Measurements from ENCODE around the gene SLC23A1.

DNA sequence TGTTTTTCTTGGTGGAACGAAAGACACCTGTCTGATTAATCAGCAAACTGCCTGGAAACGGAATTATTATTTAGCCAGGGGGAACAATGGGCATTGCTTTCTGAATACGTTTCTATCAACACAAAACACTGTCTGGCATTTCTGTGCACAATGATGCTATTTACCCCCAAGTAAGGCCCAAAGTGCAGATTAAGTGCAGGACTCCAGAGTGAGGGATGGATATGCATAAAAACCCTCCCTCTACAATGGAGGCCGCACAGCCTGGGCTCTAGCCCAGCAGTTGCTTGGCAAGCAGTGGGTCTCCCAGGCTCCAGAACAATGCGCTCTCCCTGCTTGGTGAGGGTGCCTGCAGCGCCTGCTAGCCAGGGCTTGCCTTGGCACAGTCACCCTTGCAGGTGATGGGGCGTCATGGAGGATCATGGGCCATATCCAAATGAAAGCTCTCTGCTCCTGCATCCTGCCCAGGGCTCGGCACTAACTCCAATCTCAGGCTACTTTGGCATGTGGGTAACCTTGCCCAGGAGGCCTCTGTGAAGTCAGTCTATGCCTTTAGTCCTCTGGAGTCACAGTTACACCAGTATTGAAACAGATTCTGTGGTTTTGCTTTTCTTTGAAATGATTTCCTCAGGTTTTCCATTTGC, 32.2 kb upstream of the SLC23A1 start:
- TF ChIP-seq, protein P1, sequence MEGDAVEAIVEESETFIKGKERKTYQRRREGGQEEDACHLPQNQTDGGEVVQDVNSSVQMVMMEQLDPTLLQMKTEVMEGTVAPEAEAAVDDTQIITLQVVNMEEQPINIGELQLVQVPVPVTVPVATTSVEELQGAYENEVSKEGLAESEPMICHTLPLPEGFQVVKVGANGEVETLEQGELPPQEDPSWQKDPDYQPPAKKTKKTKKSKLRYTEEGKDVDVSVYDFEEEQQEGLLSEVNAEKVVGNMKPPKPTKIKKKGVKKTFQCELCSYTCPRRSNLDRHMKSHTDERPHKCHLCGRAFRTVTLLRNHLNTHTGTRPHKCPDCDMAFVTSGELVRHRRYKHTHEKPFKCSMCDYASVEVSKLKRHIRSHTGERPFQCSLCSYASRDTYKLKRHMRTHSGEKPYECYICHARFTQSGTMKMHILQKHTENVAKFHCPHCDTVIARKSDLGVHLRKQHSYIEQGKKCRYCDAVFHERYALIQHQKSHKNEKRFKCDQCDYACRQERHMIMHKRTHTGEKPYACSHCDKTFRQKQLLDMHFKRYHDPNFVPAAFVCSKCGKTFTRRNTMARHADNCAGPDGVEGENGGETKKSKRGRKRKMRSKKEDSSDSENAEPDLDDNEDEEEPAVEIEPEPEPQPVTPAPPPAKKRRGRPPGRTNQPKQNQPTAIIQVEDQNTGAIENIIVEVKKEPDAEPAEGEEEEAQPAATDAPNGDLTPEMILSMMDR (IDR thresholded peaks at IDR 0.05) = no peak
- no peak for TF ChIP-seq POLR2A (IDR thresholded peaks at IDR 0.05)
